ENCODE results near the gene ATP6V1G2.
"Not testable (repeated sequence)": the region's sequence is repeated elsewhere in the genome, so short reads cannot be mapped to it uniquely, and the experiment has no call there.

ATP6V1G2 gene

GRCh38 chr6:31546339-31546957 lies at the start of gene ATP6V1G2:
Gene ATP6V1G2 (minus strand): TSS chr6:31546608. CDS start chr6:31546559, 49 bp downstream.
- Mint-ChIP-seq H3K36me3 (ENCODE audit: low read depth) (peaks cover 12% of the 10 kb centered on the region), H3K27me3 (ENCODE audit: low read depth) (no peaks in the 10 kb centered on the region), H3K27ac (peak within 1 kb of the TSS; percentile 90), H3K9me3 (no peaks in the 10 kb centered on the region), H3K4me1 (ENCODE audit: low read depth) (peaks cover 38% of the 10 kb centered on the region), H3K4me3 (peak within 1 kb of the TSS; percentile 92)

DNA sequence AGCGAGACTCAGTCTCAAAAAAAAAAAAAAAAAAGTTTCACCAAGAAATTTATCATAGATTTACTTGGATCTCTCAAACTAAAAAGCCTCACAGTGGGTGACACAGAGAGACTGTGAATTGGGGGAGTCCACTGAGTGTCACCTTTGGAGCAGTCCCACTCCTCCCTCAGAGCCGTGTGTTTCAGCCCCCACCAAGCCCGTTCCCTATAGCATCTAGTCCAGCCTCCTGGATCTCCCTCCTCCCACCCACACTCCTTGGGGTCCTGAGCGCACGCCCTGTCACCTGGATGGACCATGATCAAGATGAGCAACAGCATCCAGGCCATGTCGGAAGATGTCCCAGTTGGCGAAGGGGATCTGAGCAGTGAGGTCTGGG lies 46.0 kb upstream of the ATP6V1G2 start:
- no peaks in the 10 kb centered on the region for H3K9me3 Mint-ChIP-seq
- H3K36me3 Mint-ChIP-seq (ENCODE audit: low read depth) = peaks cover 13% of the 10 kb centered on the region
- H3K4me3 Mint-ChIP-seq = peak overlapping the region; percentile 67
- H3K4me1 Mint-ChIP-seq (ENCODE audit: low read depth) = peaks cover 38% of the 10 kb centered on the region
- peak overlapping the region; percentile 87 for H3K27ac Mint-ChIP-seq
- H3K27me3 Mint-ChIP-seq (ENCODE audit: low read depth) = no peaks in the 10 kb centered on the region

DNA sequence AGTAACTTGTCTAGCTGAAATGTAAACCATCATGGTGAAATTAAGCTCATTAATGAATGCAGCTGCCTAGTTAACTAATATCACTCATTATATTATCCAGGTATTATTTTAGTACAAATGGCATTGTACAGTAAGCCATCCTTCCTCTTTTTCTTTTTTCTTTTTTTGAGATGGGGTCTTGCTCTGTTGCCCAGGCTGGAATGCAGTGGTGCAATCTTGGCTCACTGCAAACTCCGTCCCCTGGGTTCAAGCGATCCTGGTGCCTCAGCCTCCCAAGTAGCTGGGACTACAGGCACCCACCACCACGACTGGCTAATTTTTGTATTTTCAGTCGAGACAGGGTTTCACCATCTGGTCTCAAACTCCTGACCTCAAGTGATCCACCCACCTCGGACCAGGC lies 44.3 kb upstream of the ATP6V1G2 start:
- not testable (repeated sequence) for H3K9me3 Mint-ChIP-seq; H3K27me3 Mint-ChIP-seq (ENCODE audit: low read depth); H3K27ac Mint-ChIP-seq; H3K4me3 Mint-ChIP-seq
- peaks cover 18% of the 10 kb centered on the region for H3K36me3 Mint-ChIP-seq (ENCODE audit: low read depth)
- H3K4me1 Mint-ChIP-seq (ENCODE audit: low read depth) = peaks cover 44% of the 10 kb centered on the region

- Mint-ChIP-seq H3K9me3 (no peaks in the 10 kb centered on the region), H3K4me1 (ENCODE audit: low read depth) (peaks cover 41% of the 10 kb centered on the region), H3K27me3 (ENCODE audit: low read depth) (no peaks in the 10 kb centered on the region), H3K4me3 (peak overlapping the region; percentile 63), H3K36me3 (ENCODE audit: low read depth) (peaks cover 18% of the 10 kb centered on the region), H3K27ac (peak overlapping the region; percentile 13)
Measured at GRCh38 chr6:31588871-31589650, 42.7 kb upstream of the ATP6V1G2 start.

GRCh38 chr6:31587791-31588777 lies 41.7 kb upstream of the ATP6V1G2 start:
- H3K4me3 Mint-ChIP-seq = peak overlapping the region; percentile 97
- peak overlapping the region; percentile 97 for H3K27ac Mint-ChIP-seq
- no peaks in the 10 kb centered on the region for H3K9me3 Mint-ChIP-seq
- peaks cover 37% of the 10 kb centered on the region for H3K4me1 Mint-ChIP-seq (ENCODE audit: low read depth)
- H3K27me3 Mint-ChIP-seq (ENCODE audit: low read depth) = no peaks in the 10 kb centered on the region
- peaks cover 18% of the 10 kb centered on the region for H3K36me3 Mint-ChIP-seq (ENCODE audit: low read depth)

- Mint-ChIP-seq H3K27ac (peak overlapping the region; percentile 95), H3K4me3 (peak overlapping the region; percentile 97), H3K36me3 (ENCODE audit: low read depth) (peaks cover 29% of the 10 kb centered on the region), H3K4me1 (ENCODE audit: low read depth) (peaks cover 41% of the 10 kb centered on the region), H3K27me3 (ENCODE audit: low read depth) (no peaks in the 10 kb centered on the region), H3K9me3 (no peaks in the 10 kb centered on the region)
Measured at GRCh38 chr6:31586599-31587281, 40.3 kb upstream of the ATP6V1G2 start.

DNA sequence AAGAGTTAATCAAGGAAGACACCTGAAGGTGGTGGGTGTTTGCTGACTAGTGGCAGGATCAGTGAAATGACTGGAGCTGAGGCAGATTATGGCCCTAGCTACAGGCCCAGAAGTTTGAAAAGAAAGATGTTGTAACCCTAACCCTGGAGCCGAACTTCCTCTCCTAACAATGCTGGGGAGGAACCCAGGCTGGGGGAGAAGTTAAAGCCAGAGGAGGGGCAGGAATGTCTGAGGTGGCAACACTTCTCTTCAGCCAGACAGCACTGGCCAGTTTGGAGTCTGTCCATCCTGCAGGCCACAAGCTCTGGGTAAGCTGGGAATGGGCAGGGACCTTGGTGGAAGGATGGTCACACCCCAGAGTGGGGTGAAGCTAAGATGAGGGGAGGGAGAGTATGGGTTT lies 39.6 kb upstream of the ATP6V1G2 start, which contains the start of gene LST1:
Gene LST1, plus strand, starts transcription at position 270 of the 400 bp plus-strand sequence. CDS start 1,023 bp downstream, outside the sequence.
- H3K36me3 Mint-ChIP-seq (ENCODE audit: low read depth) = peaks cover 37% of the 10 kb centered on the region
- H3K9me3 Mint-ChIP-seq = no peaks in the 10 kb centered on the region
- no peaks in the 10 kb centered on the region for H3K27me3 Mint-ChIP-seq (ENCODE audit: low read depth)
- peaks cover 41% of the 10 kb centered on the region for H3K4me1 Mint-ChIP-seq (ENCODE audit: low read depth)
- peak within 1 kb of the TSS; percentile 97 for H3K4me3 Mint-ChIP-seq
- H3K27ac Mint-ChIP-seq = peak within 1 kb of the TSS; percentile 95

DNA sequence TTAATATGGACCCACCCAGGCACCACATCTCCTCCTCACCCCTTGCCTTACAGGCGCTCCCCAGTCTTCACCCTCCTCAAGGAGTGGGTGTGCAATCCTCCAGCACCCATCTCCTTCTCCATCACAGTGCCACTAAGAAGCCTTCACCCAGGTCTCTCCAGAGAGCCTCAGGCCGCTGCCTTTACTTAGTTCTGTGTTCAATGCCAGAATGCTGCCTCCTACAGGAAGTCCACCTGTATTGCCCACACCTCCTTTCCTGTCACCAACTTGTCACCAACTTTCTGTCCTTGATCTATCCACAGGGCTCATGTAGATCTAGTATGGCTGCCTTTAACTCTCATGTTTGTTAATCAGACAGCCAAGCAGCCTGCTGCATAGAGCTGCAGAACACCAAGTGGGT lies 39.1 kb upstream of the ATP6V1G2 start:
- peak overlapping the region; percentile 95 for H3K27ac Mint-ChIP-seq
- no peaks in the 10 kb centered on the region for H3K27me3 Mint-ChIP-seq (ENCODE audit: low read depth)
- no peaks in the 10 kb centered on the region for H3K9me3 Mint-ChIP-seq
- H3K4me3 Mint-ChIP-seq = peak overlapping the region; percentile 97
- H3K4me1 Mint-ChIP-seq (ENCODE audit: low read depth) = peaks cover 41% of the 10 kb centered on the region
- peaks cover 38% of the 10 kb centered on the region for H3K36me3 Mint-ChIP-seq (ENCODE audit: low read depth)

GRCh38 chr6:31582230-31582643 lies 35.8 kb upstream of the ATP6V1G2 start, which contains the start of gene LTB:
Gene LTB (minus strand): TSS chr6:31582424. CDS start chr6:31582417, 7 bp downstream.
- no peaks in the 10 kb centered on the region for H3K9me3 Mint-ChIP-seq
- H3K36me3 Mint-ChIP-seq (ENCODE audit: low read depth) = peaks cover 56% of the 10 kb centered on the region
- peak within 1 kb of the TSS; percentile 100 for H3K4me3 Mint-ChIP-seq
- H3K4me1 Mint-ChIP-seq (ENCODE audit: low read depth) = peaks cover 45% of the 10 kb centered on the region
- no peaks in the 10 kb centered on the region for H3K27me3 Mint-ChIP-seq (ENCODE audit: low read depth)
- peak within 1 kb of the TSS; percentile 99 for H3K27ac Mint-ChIP-seq

DNA sequence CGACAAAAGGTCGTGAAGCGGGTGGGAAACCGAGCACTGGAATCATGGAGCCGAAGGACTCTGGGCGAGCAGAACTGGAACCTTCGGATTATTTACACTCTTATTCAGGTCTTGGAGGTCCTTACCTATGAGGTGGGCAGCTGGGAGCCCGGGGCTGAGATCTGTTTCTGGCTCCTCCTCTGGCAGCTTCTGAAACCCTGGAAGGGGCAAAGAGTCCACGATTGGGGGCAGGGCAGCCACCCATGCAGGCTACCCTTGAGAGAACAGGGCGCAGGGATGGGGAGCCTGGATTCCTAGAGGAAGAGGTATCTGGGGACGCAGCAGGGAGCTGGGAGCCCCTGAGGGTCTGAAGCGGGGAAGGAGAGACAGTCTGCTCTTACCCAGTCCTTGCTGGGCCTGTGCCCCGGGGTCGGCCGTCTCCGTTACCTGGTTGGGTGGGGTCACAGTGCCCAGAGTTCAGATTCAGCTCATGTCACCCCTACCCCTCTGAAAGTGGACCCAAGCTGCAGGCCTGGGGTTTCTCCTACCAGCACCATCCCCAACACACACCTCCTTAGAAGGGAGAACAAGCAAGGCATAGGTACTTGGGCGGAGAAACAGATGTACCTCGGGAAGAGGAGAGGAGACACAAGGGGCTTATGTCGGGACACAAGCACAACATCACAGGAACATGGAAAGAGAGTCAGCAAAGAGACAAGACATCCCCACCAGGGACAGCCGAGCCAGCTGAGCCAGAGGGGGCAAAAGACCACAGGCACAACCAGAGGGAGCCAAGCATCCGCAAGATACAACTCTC lies 35.2 kb upstream of the ATP6V1G2 start:
- H3K27me3 Mint-ChIP-seq (ENCODE audit: low read depth) = no peaks in the 10 kb centered on the region
- peaks cover 46% of the 10 kb centered on the region for H3K4me1 Mint-ChIP-seq (ENCODE audit: low read depth)
- peak overlapping the region; percentile 99 for H3K27ac Mint-ChIP-seq
- no peaks in the 10 kb centered on the region for H3K9me3 Mint-ChIP-seq
- peak overlapping the region; percentile 100 for H3K4me3 Mint-ChIP-seq
- H3K36me3 Mint-ChIP-seq (ENCODE audit: low read depth) = peaks cover 58% of the 10 kb centered on the region

DNA sequence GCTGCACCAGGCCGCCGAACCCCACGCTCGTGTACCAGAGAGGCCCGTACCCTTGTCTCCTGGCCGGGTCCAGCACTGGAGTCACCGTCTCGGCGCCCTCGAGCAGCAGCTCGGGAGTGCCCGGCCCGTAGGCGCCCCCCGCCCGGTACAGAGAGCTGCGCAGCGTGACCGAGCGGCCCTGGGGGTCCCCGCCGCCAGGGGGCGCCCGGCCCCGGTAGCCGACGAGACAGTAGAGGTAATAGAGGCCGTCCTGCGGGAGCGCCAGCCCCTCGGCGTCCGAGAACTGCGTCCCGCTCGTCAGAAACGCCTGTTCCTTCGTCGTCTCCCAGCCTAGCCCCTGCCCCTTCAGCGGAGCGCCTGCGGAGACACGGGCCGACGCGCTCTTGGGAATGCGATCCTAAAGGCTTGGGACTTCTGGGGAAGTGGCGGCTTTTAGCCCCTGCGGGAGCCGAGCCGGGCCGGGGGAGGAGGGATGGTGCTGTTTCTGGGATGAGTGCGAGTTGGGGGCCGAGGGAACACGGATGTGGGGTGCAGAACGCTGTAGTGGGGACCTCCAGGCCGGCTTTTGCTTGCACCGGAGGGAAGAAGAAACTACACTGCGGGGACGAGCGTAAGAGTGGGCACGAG lies 34.5 kb upstream of the ATP6V1G2 start:
- Mint-ChIP-seq H3K4me3 (peak overlapping the region; percentile 100), H3K36me3 (ENCODE audit: low read depth) (peaks cover 65% of the 10 kb centered on the region), H3K4me1 (ENCODE audit: low read depth) (peaks cover 47% of the 10 kb centered on the region), H3K27ac (peak overlapping the region; percentile 99), H3K27me3 (ENCODE audit: low read depth) (no peaks in the 10 kb centered on the region), H3K9me3 (no peaks in the 10 kb centered on the region)

GRCh38 chr6:31580438-31580740 lies 34.0 kb upstream of the ATP6V1G2 start:
- peak overlapping the region; percentile 100 for H3K4me3 Mint-ChIP-seq
- H3K27ac Mint-ChIP-seq = peak overlapping the region; percentile 99
- H3K36me3 Mint-ChIP-seq (ENCODE audit: low read depth) = peaks cover 70% of the 10 kb centered on the region
- H3K4me1 Mint-ChIP-seq (ENCODE audit: low read depth) = peaks cover 42% of the 10 kb centered on the region
- H3K9me3 Mint-ChIP-seq = no peaks in the 10 kb centered on the region
- H3K27me3 Mint-ChIP-seq (ENCODE audit: low read depth) = no peaks in the 10 kb centered on the region

Data from T-helper 1 cell treated with Interleukin-12 subunit alpha and Interleukin-12 subunit beta and Interleukin-4 antibody, amounts not matched to agents 30 μg/mL and 1 μg/mL, for 36 hours (primary cell).